ENCODE data around the gene AZIN2. TPM values are rescaled to one million over a fixed set of nuclear protein-coding genes. Genes with fewer than 3 reads are reported as not detected.
"Not testable (repeated sequence)": the region's sequence is repeated elsewhere in the genome, so short reads cannot be mapped to it uniquely, and the experiment has no call there.

Gene AZIN2
- total RNA-seq, 1 donor from 2014 or later: 0.82 TPM

GRCh38 chr1:33056426-33056825, 24.5 kb upstream of the AZIN2 start:
- H3K27me3 Mint-ChIP-seq: no peaks in the 10 kb centered on the region
- peaks cover 5% of the 10 kb centered on the region for H3K9me3 Mint-ChIP-seq
- no peak for DNase-seq
- H3K27ac Mint-ChIP-seq: no peak overlapping the region
- H3K4me3 Mint-ChIP-seq: no peak overlapping the region
- peaks cover 2% of the 10 kb centered on the region for H3K36me3 Mint-ChIP-seq (ENCODE audit: low read depth)
- no peak for TF ChIP-seq CTCF (IDR thresholded peaks at IDR 0.05)
- no peak for ATAC-seq (ENCODE audit: low read depth)
- POLR2A ChIA-PET: no interaction called here
- H3K4me1 Mint-ChIP-seq: peaks cover 16% of the 10 kb centered on the region
- CTCF ChIA-PET: interaction anchor here (0.8 to 5.7 kb wide), 8 partner anchors 9 to 131 kb away, joined by 3 to 79 read pairs (median 5); no protein-coding TSS in a partner anchor
- intact Hi-C loops (cut with micrococcal nuclease): no loop called here

- TF ChIP-seq CTCF (IDR thresholded peaks at IDR 0.05): no peak
- CTCF ChIA-PET: interaction anchor here (0.6 to 5.7 kb wide), 4 partner anchors 31 to 541 kb away, joined by 3 to 79 read pairs (median 9); no protein-coding TSS in a partner anchor
- Mint-ChIP-seq H3K27ac (no peak overlapping the region), H3K4me1 (peaks cover 16% of the 10 kb centered on the region), H3K4me3 (no peak overlapping the region), H3K36me3 (ENCODE audit: low read depth) (peaks cover 2% of the 10 kb centered on the region), H3K9me3 (peaks cover 9% of the 10 kb centered on the region), H3K27me3 (no peaks in the 10 kb centered on the region)
- no peak for DNase-seq
- ATAC-seq (ENCODE audit: low read depth): no peak
- intact Hi-C loops (cut with micrococcal nuclease): no loop called here
- POLR2A ChIA-PET: interaction anchor here (0.7 kb wide), 2 partner anchors 15 to 44 kb away, joined by 4 to 6 read pairs; no protein-coding TSS in a partner anchor
Measured at GRCh38 chr1:33057095-33057494, 23.9 kb upstream of the AZIN2 start.

GRCh38 chr1:33060579-33061083, 20.3 kb upstream of the AZIN2 start:
- Mint-ChIP-seq H3K27ac (no peak overlapping the region), H3K4me1 (peaks cover 12% of the 10 kb centered on the region), H3K36me3 (ENCODE audit: low read depth) (peaks cover 14% of the 10 kb centered on the region), H3K9me3 (peaks cover 33% of the 10 kb centered on the region), H3K27me3 (no peaks in the 10 kb centered on the region), H3K4me3 (no peak overlapping the region)
- intact Hi-C loops (cut with micrococcal nuclease): no loop called here
- DNase-seq (no peak), ATAC-seq (ENCODE audit: low read depth) (no peak)
- POLR2A ChIA-PET: no interaction called here
- TF ChIP-seq CTCF (IDR thresholded peaks at IDR 0.05): no peak
- CTCF ChIA-PET: no interaction called here

GRCh38 chr1:33061834-33062233, 19.1 kb upstream of the AZIN2 start:
- no peak for TF ChIP-seq CTCF (IDR thresholded peaks at IDR 0.05)
- H3K9me3 Mint-ChIP-seq: peaks cover 39% of the 10 kb centered on the region
- ChIA-PET POLR2A (no interaction called here), CTCF (no interaction called here)
- ATAC-seq (ENCODE audit: low read depth) (no peak), DNase-seq (no peak)
- H3K27ac Mint-ChIP-seq: no peak overlapping the region
- H3K36me3 Mint-ChIP-seq (ENCODE audit: low read depth): peaks cover 14% of the 10 kb centered on the region
- no peak overlapping the region for H3K4me3 Mint-ChIP-seq
- no peaks in the 10 kb centered on the region for H3K27me3 Mint-ChIP-seq
- intact Hi-C loops (cut with micrococcal nuclease): no loop called here
- H3K4me1 Mint-ChIP-seq: peaks cover 12% of the 10 kb centered on the region

- H3K4me3 Mint-ChIP-seq; H3K27me3 Mint-ChIP-seq; POLR2A ChIA-PET; DNase-seq; intact Hi-C loops (cut with micrococcal nuclease); ATAC-seq (ENCODE audit: low read depth); H3K27ac Mint-ChIP-seq; H3K4me1 Mint-ChIP-seq; CTCF ChIA-PET: not testable (repeated sequence)
- Mint-ChIP-seq H3K36me3 (ENCODE audit: low read depth) (peaks cover 16% of the 10 kb centered on the region), H3K9me3 (peaks cover 43% of the 10 kb centered on the region)
Measured at GRCh38 chr1:33064284-33064683, 16.7 kb upstream of the AZIN2 start.

GRCh38 chr1:33065301-33065700, 15.7 kb upstream of the AZIN2 start:
- Mint-ChIP-seq H3K27ac (no peak overlapping the region), H3K9me3 (peaks cover 45% of the 10 kb centered on the region), H3K36me3 (ENCODE audit: low read depth) (peaks cover 16% of the 10 kb centered on the region), H3K4me1 (no peaks in the 10 kb centered on the region), H3K4me3 (no peak overlapping the region), H3K27me3 (peaks cover 7% of the 10 kb centered on the region)
- POLR2A ChIA-PET: no interaction called here
- no peak for TF ChIP-seq CTCF (IDR thresholded peaks at IDR 0.05)
- CTCF ChIA-PET: no interaction called here
- intact Hi-C loops (cut with micrococcal nuclease): no loop called here
- DNase-seq (no peak), ATAC-seq (ENCODE audit: low read depth) (no peak)

- H3K4me1 Mint-ChIP-seq; CTCF ChIA-PET; H3K27me3 Mint-ChIP-seq; H3K4me3 Mint-ChIP-seq; ATAC-seq (ENCODE audit: low read depth); intact Hi-C loops (cut with micrococcal nuclease); POLR2A ChIA-PET; H3K27ac Mint-ChIP-seq; DNase-seq: not testable (repeated sequence)
- peaks cover 48% of the 10 kb centered on the region for H3K9me3 Mint-ChIP-seq
- peaks cover 16% of the 10 kb centered on the region for H3K36me3 Mint-ChIP-seq (ENCODE audit: low read depth)
Measured at GRCh38 chr1:33066477-33066876, 14.5 kb upstream of the AZIN2 start.

- CTCF ChIA-PET; H3K4me3 Mint-ChIP-seq; intact Hi-C loops (cut with micrococcal nuclease); H3K27ac Mint-ChIP-seq; DNase-seq; H3K27me3 Mint-ChIP-seq; H3K4me1 Mint-ChIP-seq; POLR2A ChIA-PET; ATAC-seq (ENCODE audit: low read depth): not testable (repeated sequence)
- Mint-ChIP-seq H3K36me3 (ENCODE audit: low read depth) (peaks cover 11% of the 10 kb centered on the region), H3K9me3 (peaks cover 37% of the 10 kb centered on the region)
Measured at GRCh38 chr1:33068108-33068507, 12.8 kb upstream of the AZIN2 start.

Measured in activated B cell treated with CpG ODN at 0.5 μM for 24 hours (primary cell).